SK-N-SH (cell line): Measurements from ENCODE around the gene LYSMD4.

ENCODE experiments used
- CTCF ChIP-seq: fragments of 200-600 bp; sonication (generic); IDR thresholded peaks from 2 replicates; pipeline ENCODE4 v1.6.1; 2017; ENCODE audit warnings: antibody characterized with exemption, mild to moderate bottlenecking, moderate library complexity
- POLR2AphosphoS5 ChIP-seq: IDR thresholded peaks from 2 replicates; pipeline ENCODE4 v1.6.1; 2012; ENCODE audit warnings: low read depth, low read length
- RAD21 ChIP-seq: IDR thresholded peaks from 2 replicates; pipeline ENCODE4 v1.6.1; 2012; ENCODE audit warnings: mild to moderate bottlenecking, low read length

DNA sequence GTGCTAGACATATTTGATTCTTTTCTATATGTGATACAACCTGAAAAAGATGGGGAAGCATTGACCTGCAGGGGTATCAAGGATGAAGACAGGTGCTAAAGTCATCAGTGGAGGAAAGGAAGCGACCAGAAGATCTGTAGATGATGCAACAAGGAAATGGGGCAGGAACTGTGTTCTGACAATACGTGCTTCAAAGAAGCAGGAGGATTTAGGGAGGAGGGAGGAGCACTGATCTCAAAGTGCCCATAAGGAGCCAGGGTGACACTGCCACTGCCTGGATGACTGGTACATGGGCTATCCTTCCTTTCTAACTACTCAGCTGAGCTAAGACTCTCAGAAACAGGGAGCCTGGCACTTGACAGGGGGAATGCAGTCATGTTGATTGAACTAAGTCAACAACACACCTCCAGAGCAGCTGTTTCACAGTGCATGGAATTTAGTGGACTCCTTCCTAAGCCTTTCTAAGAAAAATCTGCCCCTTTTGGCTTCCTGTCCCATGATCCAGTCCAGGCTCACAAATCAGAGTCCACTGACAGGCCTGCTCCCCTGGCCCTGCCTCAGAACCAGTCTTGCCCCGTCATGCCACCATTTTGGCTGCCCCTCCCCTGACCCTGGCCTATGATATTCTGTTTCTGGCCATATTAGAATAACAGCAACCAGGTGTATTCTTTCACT, 12.0 kb downstream of the LYSMD4 start:
- TF ChIP-seq CTCF = no peak
- no peak for TF ChIP-seq POLR2AphosphoS5
- TF ChIP-seq RAD21 = no peak
